Keratinocyte (primary cell): ENCODE results near the gene SETX. TPM values are rescaled to one million over a fixed set of nuclear protein-coding genes. Genes with fewer than 3 reads are reported as not detected.

Experiments used
- DNase-seq: peaks from one replicate; pipeline ENCODE4 v3.0.0-alpha.2; 2011; ENCODE audit warnings: low read depth, missing footprints, low spot score
- FAIRE-seq: peaks from 2 replicates; lab custom pipeline; 2011; peaks lifted over from hg19 to GRCh38; lab: Jason Lieb, UNC
- H2AFZ ChIP-seq: 2 replicates; pipeline ENCODE4 v1.6.0; 2012; ENCODE audit warnings: low read length, control low read depth, inconsistent platforms; ENCODE audit not compliant: control insufficient read depth
- H3K27ac ChIP-seq: 2 replicates; pipeline ENCODE4 v1.5.1; 2011; ENCODE audit warnings: low read length; ENCODE audit not compliant: control insufficient read depth, insufficient read depth
- H3K27me3 ChIP-seq: 3 replicates; pipeline ENCODE4 v1.6.0; 2011; ENCODE audit warnings: low read length; ENCODE audit not compliant: control insufficient read depth, insufficient read depth; ENCODE audit errors: extremely low read depth
- H3K36me3 ChIP-seq, 2 experiments: 2 replicates in 1 of 2; 3 replicates in 1 of 2; pipeline ENCODE4 v1.5.1; 2011; ENCODE audit warnings: low read length in 2 of 2, mild to moderate bottlenecking in 1 of 2; ENCODE audit not compliant: control insufficient read depth in 2 of 2, insufficient read depth in 2 of 2; ENCODE audit errors: extremely low read depth in 1 of 2
- H3K4me1 ChIP-seq: 3 replicates; pipeline ENCODE4 v1.5.1; 2011; ENCODE audit warnings: low read length; ENCODE audit not compliant: control insufficient read depth, insufficient read depth; ENCODE audit errors: extremely low read depth
- H3K4me2 ChIP-seq: 3 replicates; pipeline ENCODE4 v1.6.0; 2011; ENCODE audit warnings: low read depth, low read length; ENCODE audit not compliant: control insufficient read depth, insufficient read depth; ENCODE audit errors: extremely low read depth
- H3K4me3 ChIP-seq, 3 experiments: fragments of 200-600 bp in 1 of 3; sonication (generic) in 1 of 3; 2 replicates in 2 of 3; 3 replicates in 1 of 3; pipeline ENCODE4 v1.5.1; 2011 to 2016; ENCODE audit warnings: low read length in 3 of 3, mild to moderate bottlenecking in 3 of 3, control low read depth in 2 of 3, inconsistent platforms in 1 of 3, low read depth in 1 of 3, mixed read lengths in 1 of 3, mixed run types in 1 of 3, moderate library complexity in 1 of 3; ENCODE audit not compliant: control insufficient read depth in 2 of 3, insufficient read depth in 2 of 3; ENCODE audit errors: extremely low read depth in 1 of 3
- H3K79me2 ChIP-seq: 2 replicates; pipeline ENCODE4 v1.6.0; 2012; ENCODE audit warnings: low read length; ENCODE audit not compliant: control insufficient read depth, insufficient read depth
- H3K9ac ChIP-seq: 3 replicates; pipeline ENCODE4 v1.6.0; 2011; ENCODE audit warnings: low read length; ENCODE audit not compliant: control insufficient read depth, insufficient read depth; ENCODE audit errors: extremely low read depth
- H3K9me1 ChIP-seq: 3 replicates; pipeline ENCODE4 v1.6.0; 2011; ENCODE audit warnings: low read length; ENCODE audit not compliant: control insufficient read depth, insufficient read depth; ENCODE audit errors: extremely low read depth
- H3K9me3 ChIP-seq: 2 replicates; pipeline ENCODE4 v1.5.1; 2012; ENCODE audit warnings: low read depth, low read length; ENCODE audit not compliant: control insufficient read depth
- H4K20me1 ChIP-seq: 3 replicates; pipeline ENCODE4 v1.6.0; 2011; ENCODE audit warnings: low read length; ENCODE audit not compliant: control insufficient read depth, insufficient read depth; ENCODE audit errors: extremely low read depth
- CTCF ChIP-seq, 3 experiments: IDR thresholded peaks in 1 of 3; conservative IDR thresholded peaks in 1 of 3; optimal IDR thresholded peaks in 1 of 3; 2 replicates in 2 of 3; 3 replicates in 1 of 3; pipeline versions ENCODE3 to v1.5.1; 2011; ENCODE audit warnings: low read length in 3 of 3, mild to moderate bottlenecking in 3 of 3, moderate library complexity in 2 of 3, control low read depth in 1 of 3, inconsistent platforms in 1 of 3; ENCODE audit not compliant: insufficient read depth in 2 of 3; ENCODE audit errors: extremely low read depth in 1 of 3
- EZH2 ChIP-seq: IDR thresholded peaks from one replicate; pipeline ENCODE4 v1.6.1; 2012; ENCODE audit warnings: inconsistent platforms, mild to moderate bottlenecking, low read length, moderate library complexity
- dilution Hi-C: fragments of 300-500 bp; cut with MboI; formaldehyde crosslinking; loops from one replicate; pipeline ENCODE4 v1.7.0; 2020; ENCODE audit warnings: low sequenced_read_pairs; ENCODE audit not compliant: extremely low pct_ligation_motif_present
- polyA plus RNA-seq, 5 experiments: library from polyadenylated mRNA; depleted of rRNA in 3 of 5; stranded (reverse) in 3 of 5; stranded (forward) in 1 of 5; unstranded in 1 of 5; fragments of >200 nt; gene quantifications; 1 replicate in 1 of 5; 2 replicates in 3 of 5; 3 replicates in 1 of 5; pipeline versions ENCODE4 v1.2.1 to v1.2.3, GENCODE V29; 2011 to 2012; ENCODE audit warnings: missing spikeins in 2 of 5, low read depth in 1 of 5, low replicate concordance in 1 of 5

Gene SETX
- polyA plus RNA-seq, 1 donor (not counting 4 experiments of a cell fraction or from before 2014, with no cell fraction given) = 23.8 TPM

GRCh38 chr9:132301521-132301920 is 53.3 kb downstream of the SETX start:
- no peak overlapping the region for H2AFZ ChIP-seq
- no peaks in the 10 kb centered on the region for H3K9me3 ChIP-seq
- peaks cover 5% of the 10 kb centered on the region for H4K20me1 ChIP-seq
- H3K4me1 ChIP-seq = no peaks in the 10 kb centered on the region
- DNase-seq = no peak
- no peaks in the 10 kb centered on the region for H3K9me1 ChIP-seq
- H3K27me3 ChIP-seq = no peaks in the 10 kb centered on the region
- no peak overlapping the region for H3K4me2 ChIP-seq
- H3K36me3 ChIP-seq = peaks cover 23 to 39% of the 10 kb centered on the region in 2 experiments
- H3K9ac ChIP-seq = no peak overlapping the region
- peaks cover 7% of the 10 kb centered on the region for H3K79me2 ChIP-seq
- dilution Hi-C loops = no loop called here
- no peak for FAIRE-seq
- no peak overlapping the region for H3K4me3 ChIP-seq
- TF ChIP-seq CTCF (optimal IDR thresholded peaks at IDR 0.05 in 1 of 3, IDR thresholded peaks at IDR 0.05 in 1 of 3, conservative IDR thresholded peaks at IDR 0.05 in 1 of 3; ENCODE audit: extremely low read depth in 1 of 3, insufficient read depth in 2 of 3, low read length in 3 of 3) = no peak
- TF ChIP-seq EZH2 = no peak
- no peak overlapping the region for H3K27ac ChIP-seq

- FAIRE-seq (no peak), DNase-seq (no peak)
- H3K4me1 ChIP-seq = no peaks in the 10 kb centered on the region
- no peaks in the 10 kb centered on the region for H3K9me1 ChIP-seq
- peaks cover 4% of the 10 kb centered on the region for H3K79me2 ChIP-seq
- H3K27ac ChIP-seq = no peak overlapping the region
- peaks cover 26 to 43% of the 10 kb centered on the region in 2 experiments for H3K36me3 ChIP-seq
- no peak overlapping the region for H2AFZ ChIP-seq
- H3K9me3 ChIP-seq = no peaks in the 10 kb centered on the region
- H3K9ac ChIP-seq = no peak overlapping the region
- H3K4me2 ChIP-seq = no peak overlapping the region
- H3K27me3 ChIP-seq = no peaks in the 10 kb centered on the region
- H4K20me1 ChIP-seq = no peaks in the 10 kb centered on the region
- H3K4me3 ChIP-seq = no peak overlapping the region
- dilution Hi-C loops = no loop called here
- TF ChIP-seq EZH2 (no peak), CTCF (optimal IDR thresholded peaks at IDR 0.05 in 1 of 3, IDR thresholded peaks at IDR 0.05 in 1 of 3, conservative IDR thresholded peaks at IDR 0.05 in 1 of 3; ENCODE audit: extremely low read depth in 1 of 3, insufficient read depth in 2 of 3, low read length in 3 of 3) (no peak)
Measured at GRCh38 chr9:132299221-132299620, 55.6 kb downstream of the SETX start.
